Measurements from ENCODE around the gene EWSR1.

The EWSR1 gene

DNA sequence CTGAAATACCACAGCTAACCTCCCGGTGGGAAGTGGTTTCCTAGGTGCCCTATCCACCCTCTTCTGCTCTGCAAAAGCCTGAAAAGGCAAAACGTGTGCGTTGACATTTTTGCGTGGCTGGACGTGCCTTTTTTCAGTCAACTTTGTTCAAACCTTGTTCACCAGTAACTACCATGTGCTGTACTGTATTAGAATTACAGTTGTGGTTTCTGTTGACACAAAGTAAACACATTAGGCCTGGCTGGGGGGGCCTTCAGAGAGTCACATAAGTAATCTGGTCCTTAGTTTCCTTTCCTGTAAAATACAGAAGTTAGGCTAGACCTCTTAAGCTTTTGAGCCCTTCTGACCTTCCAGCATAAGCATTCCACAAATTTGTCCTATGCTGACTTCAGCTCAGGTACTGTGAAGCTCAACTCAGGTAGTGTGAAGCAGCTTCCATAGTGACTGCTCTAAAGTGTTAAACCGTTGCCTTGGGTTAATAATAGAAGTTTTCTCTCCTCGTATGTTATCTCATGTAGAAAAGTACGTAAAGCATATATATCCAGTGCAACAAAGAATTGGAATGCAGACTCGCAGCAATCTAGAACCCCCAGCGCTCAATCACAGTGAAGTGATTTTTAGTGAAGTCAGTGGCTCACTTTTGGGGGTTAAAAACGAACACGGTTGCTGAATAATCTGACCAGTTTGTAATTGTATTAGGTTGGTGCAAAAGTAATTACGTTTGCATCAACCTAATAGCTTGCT lies 1.8 kb downstream of the EWSR1 start:
- DNase-seq = no peak

DNA sequence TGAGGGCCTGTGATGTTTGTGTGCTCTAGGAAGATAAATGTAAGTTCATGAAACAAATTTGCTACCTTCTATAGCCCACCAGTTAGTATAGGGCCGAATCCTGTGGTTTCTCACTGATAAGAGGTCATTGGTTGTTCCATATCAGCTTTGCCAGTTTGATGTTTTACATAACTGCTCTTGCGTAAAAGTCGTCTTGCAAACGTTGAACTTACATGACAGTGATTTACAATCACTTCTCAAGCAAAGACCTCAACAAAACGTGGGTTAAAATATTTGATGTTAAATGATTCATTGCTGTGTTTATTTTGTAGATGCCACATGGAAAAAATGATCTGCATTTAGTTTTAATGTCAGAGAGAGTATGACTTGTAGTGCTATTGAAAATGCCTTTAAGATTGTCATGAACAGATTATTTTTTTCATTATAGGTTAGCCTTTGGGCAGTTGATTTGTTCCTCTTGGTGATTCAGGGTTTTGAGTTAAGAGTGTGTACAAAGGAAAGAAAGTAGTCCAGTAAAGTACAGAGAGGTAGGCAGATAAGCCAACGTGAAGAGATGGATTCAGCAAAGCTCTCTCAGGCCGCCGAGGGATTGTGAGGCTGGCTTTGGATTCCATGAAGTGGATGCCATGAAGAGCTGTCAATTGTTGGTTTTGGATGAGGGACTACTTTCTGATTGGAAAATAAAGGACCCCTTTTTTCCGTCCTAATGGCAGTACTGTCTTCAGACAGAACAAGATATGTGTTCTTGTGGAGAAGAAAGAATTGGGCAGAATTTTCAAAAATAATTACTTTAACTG lies 2.6 kb downstream of the EWSR1 start:
- DNase-seq = no peak

GRCh38 chr22:29272624-29273023 lies 4.6 kb downstream of the EWSR1 start:
- DNase-seq = no peak

DNA sequence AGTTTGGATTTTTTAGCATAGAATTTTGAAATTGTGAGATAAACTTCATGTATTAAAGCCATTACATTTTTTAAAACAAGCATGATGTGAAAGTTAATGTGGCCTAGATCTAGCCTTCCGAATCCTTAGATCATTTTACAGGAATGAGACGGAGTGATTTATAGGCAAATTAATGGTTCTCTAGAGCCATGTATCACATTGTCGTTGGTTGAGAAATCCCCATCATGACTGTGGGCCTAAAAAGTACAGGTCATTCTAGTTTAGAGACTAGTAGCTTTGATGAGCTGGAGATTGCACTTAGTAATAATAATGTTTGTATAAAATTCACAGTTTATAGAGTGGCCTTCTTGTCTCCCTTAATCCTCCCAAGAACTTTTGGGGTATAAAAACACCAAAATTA lies 7.1 kb downstream of the EWSR1 start:
- no peak for DNase-seq

DNA sequence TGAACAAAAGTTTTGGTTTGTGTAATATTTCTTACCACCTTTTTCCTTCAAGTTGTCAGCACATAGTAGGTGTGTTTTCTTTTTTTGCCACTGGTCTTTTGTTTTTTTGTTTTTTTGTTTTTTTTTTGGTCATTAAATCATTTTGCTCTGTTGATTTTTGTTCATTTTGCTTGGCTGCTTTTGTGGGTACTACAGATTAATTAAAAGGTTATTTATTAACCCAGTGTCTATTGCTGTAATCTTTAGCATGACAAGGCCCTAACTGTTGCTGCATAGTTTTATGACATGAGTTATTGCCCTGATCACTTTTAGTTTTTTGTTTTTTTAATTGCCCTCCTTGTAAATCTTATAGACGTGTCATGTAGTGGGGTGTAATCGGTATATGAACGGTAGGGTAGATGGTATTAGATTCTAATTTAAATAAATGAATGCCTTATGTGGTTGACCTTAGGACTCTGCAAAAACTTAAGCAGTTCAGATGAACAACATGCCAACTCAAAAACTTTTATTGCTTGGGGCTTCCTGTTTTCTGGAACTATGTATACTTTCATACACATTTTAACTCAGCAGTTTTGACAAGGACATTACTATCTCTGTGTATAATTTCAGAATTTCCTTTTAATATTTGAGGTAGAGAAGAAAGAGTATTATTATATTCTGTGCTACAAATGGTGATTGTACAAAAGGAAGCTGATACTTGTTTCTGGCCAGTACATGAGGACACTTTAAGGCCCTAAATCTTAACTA lies 7.9 kb downstream of the EWSR1 start:
- DNase-seq = no peak

DNA sequence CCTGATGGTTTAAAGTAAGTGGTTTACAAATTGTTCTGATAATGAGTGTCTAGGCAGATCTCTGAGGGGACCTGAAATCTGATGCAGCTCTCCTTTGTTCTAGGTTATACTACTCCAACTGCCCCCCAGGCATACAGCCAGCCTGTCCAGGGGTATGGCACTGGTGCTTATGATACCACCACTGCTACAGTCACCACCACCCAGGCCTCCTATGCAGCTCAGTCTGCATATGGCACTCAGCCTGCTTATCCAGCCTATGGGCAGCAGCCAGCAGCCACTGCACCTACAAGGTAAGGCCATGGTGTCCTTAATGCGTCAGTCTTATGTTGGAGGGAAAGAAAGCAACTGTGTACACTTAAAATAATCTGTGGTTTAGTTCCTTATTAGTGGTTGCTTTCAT lies 9.9 kb downstream of the EWSR1 start:
- no peak for DNase-seq

- DNase-seq = no peak
Measured at GRCh38 chr22:29284196-29284595, 16.1 kb downstream of the EWSR1 start.

- DNase-seq = no peak
Measured at GRCh38 chr22:29288837-29289236, 20.8 kb downstream of the EWSR1 start.

DNA sequence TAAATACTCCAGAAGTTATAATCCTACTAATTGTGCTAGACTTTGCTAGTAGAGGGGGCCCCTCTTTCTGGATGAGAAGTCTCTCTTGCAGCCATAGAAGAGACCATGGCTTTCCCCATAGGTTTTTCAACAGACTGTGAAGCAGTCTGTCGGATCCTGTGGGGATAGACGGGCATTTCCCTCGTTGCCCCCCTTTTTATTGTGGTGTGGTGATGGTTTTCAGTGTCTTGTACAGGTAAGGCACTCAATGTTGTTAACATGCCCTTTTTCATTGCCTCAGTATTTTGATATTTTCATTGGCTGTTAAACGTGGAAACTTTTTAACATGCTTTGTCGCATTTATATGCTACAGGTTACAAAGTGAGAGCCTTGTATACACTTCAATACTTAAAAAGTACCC lies 22.0 kb downstream of the EWSR1 start:
- no peak for DNase-seq

GRCh38 chr22:29291215-29291614 lies 23.1 kb downstream of the EWSR1 start:
- no peak for DNase-seq

DNA sequence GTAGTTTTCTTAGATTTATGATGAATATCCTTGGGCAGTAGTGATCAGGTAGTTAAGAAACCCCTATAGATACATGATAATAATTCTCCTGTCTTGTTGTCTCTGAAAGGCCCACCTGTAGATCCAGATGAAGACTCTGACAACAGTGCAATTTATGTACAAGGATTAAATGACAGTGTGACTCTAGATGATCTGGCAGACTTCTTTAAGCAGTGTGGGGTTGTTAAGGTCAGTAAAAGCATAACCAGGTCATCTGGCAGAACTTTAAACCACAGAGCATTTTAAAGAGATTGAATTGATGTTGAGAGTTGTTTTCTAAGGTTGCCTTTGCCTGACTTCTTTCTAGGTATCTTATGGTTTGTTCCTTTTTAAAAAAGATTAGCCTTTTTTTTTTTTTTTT lies 24.3 kb downstream of the EWSR1 start:
- no peak for DNase-seq

DNA sequence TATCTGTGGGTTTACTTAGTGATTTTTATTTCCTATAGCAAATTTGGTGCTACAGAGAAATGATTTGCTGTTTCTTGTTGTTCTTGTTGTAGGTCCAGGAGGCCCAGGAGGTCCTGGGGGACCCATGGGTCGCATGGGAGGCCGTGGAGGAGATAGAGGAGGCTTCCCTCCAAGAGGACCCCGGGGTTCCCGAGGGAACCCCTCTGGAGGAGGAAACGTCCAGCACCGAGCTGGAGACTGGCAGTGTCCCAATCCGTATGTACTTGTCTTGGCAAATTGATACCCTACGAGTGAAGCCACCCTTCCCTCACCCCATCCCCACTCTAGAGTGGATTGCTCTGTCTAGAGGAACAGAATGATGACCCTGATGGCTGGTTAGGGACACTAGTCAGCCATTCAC lies 30.6 kb downstream of the EWSR1 start:
- DNase-seq = no peak

DNA sequence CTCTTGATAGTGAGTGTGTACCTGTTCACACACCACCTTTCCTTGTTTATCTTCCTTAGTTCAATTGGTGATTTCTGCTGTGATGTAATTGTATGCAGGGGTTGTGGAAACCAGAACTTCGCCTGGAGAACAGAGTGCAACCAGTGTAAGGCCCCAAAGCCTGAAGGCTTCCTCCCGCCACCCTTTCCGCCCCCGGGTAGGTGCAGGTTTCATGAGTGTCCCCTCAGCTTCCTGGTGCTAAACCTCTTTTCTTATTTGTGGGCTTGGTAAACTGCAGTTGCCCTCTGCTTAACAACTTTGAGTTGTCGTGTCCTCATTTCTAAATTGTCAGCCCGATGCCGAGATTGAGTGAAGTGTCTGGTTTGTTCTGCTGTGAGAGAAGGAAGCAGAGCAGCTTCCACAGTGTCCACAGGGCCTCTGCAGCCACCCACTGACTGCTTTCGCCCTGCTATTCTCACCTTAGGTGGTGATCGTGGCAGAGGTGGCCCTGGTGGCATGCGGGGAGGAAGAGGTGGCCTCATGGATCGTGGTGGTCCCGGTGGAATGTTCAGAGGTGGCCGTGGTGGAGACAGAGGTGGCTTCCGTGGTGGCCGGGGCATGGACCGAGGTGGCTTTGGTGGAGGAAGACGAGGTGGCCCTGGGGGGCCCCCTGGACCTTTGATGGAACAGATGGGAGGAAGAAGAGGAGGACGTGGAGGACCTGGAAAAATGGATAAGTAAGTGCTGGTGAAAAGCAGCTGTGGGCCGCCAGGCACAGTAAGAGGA lies 31.2 kb downstream of the EWSR1 start:
- DNase-seq = no peak

DNA sequence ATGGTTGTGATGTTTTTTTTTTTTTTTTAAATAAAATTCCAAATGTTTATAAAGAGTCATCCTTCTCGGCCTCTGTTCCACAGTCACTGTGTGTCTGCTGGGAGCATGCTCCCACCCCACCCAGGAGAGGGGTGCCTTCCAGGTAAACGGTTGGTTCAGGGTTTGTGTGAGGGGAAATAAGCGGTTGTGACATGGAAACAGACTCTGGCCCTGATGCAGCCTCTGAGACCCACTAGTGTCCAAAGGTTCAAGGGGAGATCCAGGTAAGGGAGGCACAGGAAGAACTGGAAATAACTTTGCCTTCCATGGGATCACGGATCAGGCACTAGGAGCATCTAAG lies 32.4 kb downstream of the EWSR1 start:
- no peak for DNase-seq

DNA sequence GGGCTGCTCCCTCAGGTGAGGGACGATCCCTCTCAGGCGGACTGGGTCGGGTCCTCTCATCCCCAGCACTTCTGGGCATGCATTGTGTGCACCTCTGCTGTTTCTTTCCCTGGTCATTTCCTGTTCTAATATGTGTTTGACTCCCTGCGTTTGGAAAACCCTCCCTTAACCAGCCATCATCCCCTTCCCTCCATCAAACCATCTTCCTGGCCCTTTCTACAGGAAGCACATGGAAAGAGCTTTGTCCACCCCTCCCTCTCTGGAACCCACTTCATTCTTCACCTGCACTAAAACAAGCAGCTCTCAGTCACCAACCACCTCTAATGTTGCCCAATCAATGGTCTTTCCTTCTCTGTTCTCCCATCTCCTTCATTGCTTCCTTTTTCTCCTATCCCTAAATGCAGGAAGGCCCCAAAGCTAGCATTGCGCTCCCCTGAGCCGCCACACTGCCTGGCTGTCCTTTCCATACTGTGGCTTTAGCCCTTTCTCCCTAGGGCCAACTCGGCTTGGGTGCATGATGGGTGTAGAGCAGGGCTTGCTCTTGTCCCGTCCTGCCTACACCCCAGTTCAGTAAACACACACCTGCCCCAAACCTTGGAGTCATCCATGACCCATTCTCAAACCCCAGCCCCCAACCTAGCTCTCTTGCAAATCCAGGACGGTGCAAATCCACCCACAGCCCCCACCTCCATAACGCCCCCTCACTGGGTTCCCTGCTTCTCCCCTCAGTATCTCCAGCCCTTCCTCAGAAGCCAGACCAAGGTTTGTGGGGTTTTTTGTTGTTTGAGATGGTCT lies 32.9 kb downstream of the EWSR1 start:
- DNase-seq = no peak

DNA sequence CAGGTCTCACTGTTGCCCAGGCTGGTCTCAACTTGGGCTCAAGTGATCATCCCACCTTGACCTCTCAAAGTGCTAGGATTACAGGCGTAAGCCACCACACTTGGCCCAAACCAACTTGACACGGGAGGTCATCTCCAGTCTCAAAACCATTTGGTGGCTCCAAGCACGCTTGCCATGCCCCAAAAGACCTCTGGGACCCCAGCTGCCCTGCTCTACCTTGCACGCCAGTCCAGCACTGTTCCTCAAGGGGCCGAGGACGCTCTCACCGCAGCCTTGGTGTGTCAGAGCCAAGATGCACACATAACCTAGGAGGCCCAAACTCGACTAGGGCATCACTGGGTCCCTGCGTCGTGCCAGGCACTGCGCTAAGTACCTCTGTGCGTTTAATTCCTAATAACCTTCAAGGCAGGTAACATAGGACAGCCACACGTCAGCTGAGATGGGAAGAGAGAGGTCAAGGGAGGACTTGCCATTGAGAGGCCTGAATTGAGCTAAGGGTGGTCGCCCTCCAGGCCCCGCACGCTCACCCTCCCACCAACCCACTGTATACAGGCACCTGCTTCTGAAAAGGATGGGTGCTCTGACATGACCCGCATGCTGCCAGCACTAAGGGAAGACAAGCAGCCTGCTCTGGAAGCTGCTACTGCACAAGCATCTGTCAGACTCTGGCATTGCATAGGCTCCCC lies 33.8 kb downstream of the EWSR1 start:
- DNase-seq = no peak

GRCh38 chr22:29302402-29302680 lies 34.3 kb downstream of the EWSR1 start:
- no peak for DNase-seq

DNA sequence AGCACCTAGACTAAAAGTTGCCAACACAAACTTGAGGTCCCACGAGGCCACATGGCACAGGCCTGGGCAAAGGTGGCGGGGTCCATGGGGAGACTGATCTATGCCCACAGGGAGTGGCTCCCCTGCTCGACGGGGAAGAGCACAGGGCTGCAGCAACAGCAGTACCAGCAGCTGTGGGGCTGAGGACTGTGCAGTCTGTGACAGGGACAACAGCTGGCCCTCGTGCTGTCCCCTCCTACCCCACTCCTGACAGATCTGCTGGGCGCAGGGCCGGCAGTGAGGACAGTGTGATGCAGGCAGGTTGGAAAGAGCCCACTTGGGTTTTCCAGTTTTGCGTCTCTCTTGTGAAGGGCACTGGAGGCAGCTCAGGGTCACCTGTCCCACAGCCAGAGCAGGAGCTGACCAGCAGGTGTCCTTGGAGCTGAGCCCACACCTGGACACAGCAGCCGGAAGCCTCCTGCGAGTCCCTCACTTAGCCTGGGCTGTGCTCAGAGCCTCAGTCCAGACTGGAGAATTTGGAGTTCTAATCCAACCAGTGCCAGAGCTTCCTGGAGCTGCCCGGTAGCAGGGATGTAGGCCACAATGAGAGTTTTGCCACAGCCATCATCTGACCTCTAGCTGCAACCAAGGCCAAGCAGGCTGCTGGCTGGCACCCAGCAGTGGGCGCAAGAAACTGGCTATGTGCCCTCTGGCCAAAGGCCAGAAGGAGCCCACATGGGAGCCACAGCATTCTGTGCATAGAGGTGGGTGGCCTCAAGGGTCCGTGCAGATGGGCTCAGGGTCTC lies 34.8 kb downstream of the EWSR1 start:
- no peak for DNase-seq

DNA sequence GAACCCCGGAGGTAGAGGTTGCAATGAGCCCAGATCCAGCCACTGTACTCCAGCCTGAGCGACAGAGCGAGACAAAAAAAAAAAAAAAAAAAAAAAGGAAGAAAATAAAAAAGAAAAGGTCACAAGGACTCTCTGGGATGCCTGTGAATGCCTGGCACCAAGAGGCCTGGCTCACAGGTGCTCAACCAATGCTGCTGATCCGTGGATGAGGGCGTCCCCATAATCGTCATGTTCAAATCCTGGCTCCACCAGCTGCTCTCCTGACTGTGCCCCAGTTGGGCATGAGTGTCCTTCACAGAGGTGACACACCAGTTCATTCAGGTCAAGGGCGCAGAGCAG lies 37.7 kb downstream of the EWSR1 start:
- DNase-seq = no peak

- no peak for DNase-seq
Measured at GRCh38 chr22:29306175-29306834, 38.2 kb downstream of the EWSR1 start, which contains the start of gene GAS2L1. Gene GAS2L1, plus strand, starts transcription at chr22:29306650. Its CDS starts 1,456 bp downstream, at chr22:29308106.

All from NCI-H1436 treated with DMSO at 0.1 percent for 48 hours (cell line).